Erythroblast (primary cell): Measurements from ENCODE around the gene TM9SF2.

Experiments used
- GATA1 ChIP-seq: IDR thresholded peaks from 2 replicates; pipeline ENCODE4 v1.6.1; 2011; ENCODE audit warnings: low read depth, mild to moderate bottlenecking, control low read depth, low read length, moderate library complexity
- POLR2A ChIP-seq: IDR thresholded peaks from 2 replicates; pipeline ENCODE4 v1.6.1; 2011; ENCODE audit warnings: mild to moderate bottlenecking, low read length

GRCh38 chr13:99505814-99506269 lies 4.6 kb downstream of the TM9SF2 start:
- no peak for TF ChIP-seq POLR2A
- TF ChIP-seq GATA1 = no peak
